Esophagus muscularis mucosa (tissue), 4 donors: Measurements from ENCODE around the gene TBC1D17. TPM values are rescaled to one million over a fixed set of nuclear protein-coding genes. Genes with fewer than 3 reads are reported as not detected.

Experiments
- DNase-seq: peaks from one replicate; pipeline ENCODE4 v3.0.0-alpha.2; 2017; ENCODE audit errors: extremely low spot score
- H3K27ac ChIP-seq, 4 donors: fragments of 200-600 bp; sonication (generic); replicated peaks in 1 of 4; 1 replicate in 3 of 4; 2 replicates in 1 of 4; pipeline ENCODE4 v1.5.1; 2016 to 2019; ENCODE audit warnings: mild to moderate bottlenecking in 1 of 4
- H3K27me3 ChIP-seq, 4 donors: fragments of 200-600 bp; sonication (generic); one replicate each; pipeline versions ENCODE4 v1.5.1 to v1.6.0; 2016 to 2019
- H3K36me3 ChIP-seq, 4 donors: fragments of 200-600 bp; sonication (generic); one replicate each; pipeline ENCODE4 v1.5.1; 2016 to 2019
- H3K4me1 ChIP-seq, 4 donors: fragments of 200-600 bp; sonication (generic); one replicate each; pipeline ENCODE4 v1.5.1; 2016 to 2019
- H3K4me3 ChIP-seq, 4 donors: fragments of 200-600 bp; sonication (generic); 1 replicate in 2 of 4; 2 replicates in 2 of 4; pipeline ENCODE4 v1.5.1; 2016 to 2019; ENCODE audit warnings: mild to moderate bottlenecking in 4 of 4, moderate library complexity in 1 of 4
- H3K9me3 ChIP-seq, 4 donors: fragments of 200-600 bp; sonication (generic); 1 replicate in 3 of 4; 2 replicates in 1 of 4; pipeline ENCODE4 v1.5.1; 2016 to 2019
- CTCF ChIP-seq, 3 experiments: fragments of 200-600 bp in 2 of 3; fragments of 450-650 bp in 1 of 3; sonication (generic) in 2 of 3; IDR thresholded peaks; one replicate each; pipeline ENCODE4 v1.5.1; 2017 to 2019; ENCODE audit warnings: antibody characterized with exemption in 3 of 3, mild to moderate bottlenecking in 2 of 3, moderate library complexity in 1 of 3
- EP300 ChIP-seq: sonication (generic); formaldehyde crosslinking; IDR thresholded peaks from one replicate; pipeline ENCODE4 v1.6.1; 2017; ENCODE audit warnings: antibody characterized with exemption
- POLR2A ChIP-seq: fragments of 450-650 bp; IDR thresholded peaks from one replicate; pipeline ENCODE4 v1.6.1; 2017; ENCODE audit warnings: antibody characterized with exemption, moderate library complexity, mild to moderate bottlenecking, low read depth
- POLR2AphosphoS5 ChIP-seq, 2 donors: sonication (generic); formaldehyde crosslinking; IDR thresholded peaks; one replicate each; pipeline ENCODE4 v1.6.1; 2017; ENCODE audit warnings: antibody characterized with exemption in 2 of 2
- WGBS: methylation state at CpG from one replicate; pipeline ENCODE4 v1.1.5; 2018; 5-methylcytosine and 5-hydroxymethylcytosine counted together
- intact Hi-C: fragments of 100-400 bp; cut with DNase I; formaldehyde crosslinking; loops from one replicate; pipeline ENCODE4 v1.15.1; 2023
- small RNA-seq, 3 donors: library from RNA; depleted of rRNA; stranded (forward); fragments of <200 nt; gene quantifications; one replicate each; pipeline ENCODE3, GENCODE V24; 2016
- total RNA-seq, 4 donors: library from RNA; depleted of rRNA; stranded (reverse); fragments of >200 nt; gene quantifications; one replicate each; pipeline versions ENCODE4 v1.1.0 to v1.2.1, GENCODE V29; 2016

The TBC1D17 gene
- total RNA-seq, 4 donors from 2014 or later, result 35.1 to 60.9 (median 44.0) TPM

DNA sequence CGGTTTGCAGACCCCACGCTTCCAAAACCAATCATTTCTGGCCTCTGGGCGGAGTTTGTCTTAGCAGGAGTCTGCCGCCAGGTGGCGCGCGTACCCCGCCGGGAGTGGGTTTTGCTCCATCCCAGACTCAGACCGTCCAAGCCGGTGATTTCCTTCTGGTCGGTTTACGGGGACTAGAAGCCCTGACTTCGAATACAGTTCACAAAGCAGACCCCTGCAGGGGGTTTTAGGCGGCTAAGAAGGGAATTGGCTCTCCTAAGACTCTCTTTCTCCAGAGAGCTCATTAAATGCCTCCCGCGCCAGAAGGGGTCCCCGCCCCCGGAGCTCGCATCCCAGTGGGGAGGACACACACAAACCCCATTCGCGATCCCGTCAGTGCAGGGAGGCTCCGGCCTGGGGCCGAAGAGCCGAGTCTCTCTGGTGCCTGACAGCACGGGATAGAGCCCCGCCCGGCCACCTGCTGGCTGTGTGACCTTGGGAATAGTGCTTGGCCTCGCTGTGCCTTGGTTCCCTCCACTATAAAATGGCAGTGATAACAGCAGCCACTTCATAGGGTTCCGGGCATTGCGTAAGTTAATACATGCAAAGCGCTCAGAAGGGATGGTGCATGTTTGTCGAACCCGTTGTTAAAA lies 60.4 kb downstream of the TBC1D17 start:
- Histone ChIP-seq H3K27ac (no peak overlapping the region), H3K9me3 (no peaks in the 10 kb centered on the region), H3K36me3 (peaks cover 0 to 4% (median under 1%) of the 10 kb centered on the region in 4 donors), H3K27me3 (peaks cover 0 to 8% (median 0%) of the 10 kb centered on the region in 4 donors), H3K4me1 (peaks cover 6 to 9% (median 9%) of the 10 kb centered on the region in 4 donors), H3K4me3 (peak overlapping the region; percentile 27 to 34 (median 30))
- 23% methylated on average over 22 of the region's 35 CpGs for WGBS
- intact Hi-C loops, result loop anchor here (2.0 kb wide), 1 partner anchor 45 kb away; no protein-coding TSS in a partner anchor
- TF ChIP-seq CTCF (IDR thresholded peaks at IDR 0.05), result peak; percentile 93 to 98 (median 96)
- no peak for TF ChIP-seq POLR2A
- TF ChIP-seq POLR2AphosphoS5 (IDR thresholded peaks at IDR 0.05), result peak in 1 of 2 donors; percentile 36
- no peak for TF ChIP-seq EP300
- DNase-seq, result peak; percentile 95

Small RNA genes lying within 50 kb of the gene (small RNA-seq; reads per million reads assigned to genes)
- 0 to 0.08 (median 0) reads per million in 3 donors for gene MIR4749

Other genes starting within 250 kb of the TBC1D17 start
- 100 to 1,000 TPM; 134 to 205 (median 187) TPM for gene RRAS, start 237.6 kb upstream of the TBC1D17 start, total RNA-seq
- 10 to 100 TPM; 19.2 to 50.9 (median 30.9) TPM for gene SCAF1, start 235.5 kb upstream of the TBC1D17 start, total RNA-seq
- 10 to 100 TPM; 38.8 to 61.7 (median 56.7) TPM for gene IRF3, start 211.8 kb upstream of the TBC1D17 start, total RNA-seq
- 1 to 10 TPM; 4.2 to 9.9 (median 6.0) TPM for gene BCL2L12, start 211.8 kb upstream of the TBC1D17 start, total RNA-seq
- gene PRMT1, start 200.4 kb upstream of the TBC1D17 start, total RNA-seq, result 100 to 1,000 TPM; 102 to 191 (median 144) TPM
- 1 to 10 TPM in 3 of 4 donors, under 1 TPM in 1; 0.83 to 4.1 (median 2.5) TPM for gene ADM5, start 188.1 kb upstream of the TBC1D17 start, total RNA-seq
- gene CPT1C, start 186.6 kb upstream of the TBC1D17 start, total RNA-seq, result 1 to 10 TPM; 2.7 to 6.6 (median 3.9) TPM
- under 1 TPM in 1 of 4 donors, not detected in 3; 0.57 TPM for gene TSKS, start 114.4 kb upstream of the TBC1D17 start, total RNA-seq
- gene AP2A1, start 110.7 kb upstream of the TBC1D17 start, total RNA-seq, result 100 to 1,000 TPM in 1 of 4 donors, 10 to 100 TPM in 3; 56.9 to 114 (median 87.8) TPM
- 10 to 100 TPM; 14.1 to 38.0 (median 23.4) TPM for gene FUZ, start 64.4 kb upstream of the TBC1D17 start, total RNA-seq
- 10 to 100 TPM; 22.5 to 36.0 (median 34.1) TPM for gene MED25, start 59.4 kb upstream of the TBC1D17 start, total RNA-seq
- 100 to 1,000 TPM in 1 of 4 donors, 10 to 100 TPM in 3; 60.5 to 102 (median 84.4) TPM for gene PTOV1, start 26.5 kb upstream of the TBC1D17 start, total RNA-seq
- gene PNKP, start 10.1 kb upstream of the TBC1D17 start, total RNA-seq, result 10 to 100 TPM; 21.4 to 43.7 (median 27.8) TPM
- gene AKT1S1, start 347 bp upstream of the TBC1D17 start, total RNA-seq, result 10 to 100 TPM; 15.4 to 30.6 (median 21.9) TPM
- gene IL4I1, start 19.2 kb downstream of the TBC1D17 start, total RNA-seq, result under 1 TPM in 2 of 4 donors, not detected in 2; 0.34 to 0.50 TPM
- gene ATF5, start 51.5 kb downstream of the TBC1D17 start, total RNA-seq, result 10 to 100 TPM; 12.0 to 22.0 (median 14.4) TPM
- 10 to 100 TPM; 27.0 to 44.3 (median 35.9) TPM for gene NUP62, start 51.8 kb downstream of the TBC1D17 start, total RNA-seq
- gene SIGLEC11, start 83.5 kb downstream of the TBC1D17 start, total RNA-seq, result 1 to 10 TPM in 2 of 4 donors, under 1 TPM in 2; 0.50 to 2.9 (median 1.4) TPM
- 10 to 100 TPM; 20.8 to 27.5 (median 25.5) TPM for gene VRK3, start 147.7 kb downstream of the TBC1D17 start, total RNA-seq
- gene ZNF473, start 148.3 kb downstream of the TBC1D17 start, total RNA-seq, result 1 to 10 TPM; 5.9 to 8.4 (median 7.3) TPM